HAP-1 (cell line): ENCODE measurements around the gene YIPF4.
"Not testable (repeated sequence)": the region's sequence is repeated elsewhere in the genome, so short reads cannot be mapped to it uniquely, and the experiment has no call there.

Experiments used
- DNase-seq, 2 experiments: peaks; one replicate each; pipeline ENCODE4 v3.0.0-alpha.2; 2016 to 2020; ENCODE audit warnings: low spot score in 2 of 2
- H3K27me3 ChIP-seq: fragments of 250-450 bp; sonication (Bioruptor Pico); 2 replicates; pipeline ENCODE4 v1.5.1; 2020; ENCODE audit warnings: low read depth, mild to moderate bottlenecking, moderate library complexity
- H3K36me3 ChIP-seq: fragments of 250-450 bp; sonication (Bioruptor Pico); replicated peaks from 2 replicates; pipeline ENCODE4 v1.5.1; 2020; ENCODE audit warnings: mild to moderate bottlenecking
- H3K4me1 ChIP-seq: fragments of 250-450 bp; sonication (Bioruptor Pico); 2 replicates; pipeline ENCODE4 v1.5.1; 2020; ENCODE audit warnings: mild to moderate bottlenecking
- H3K4me3 ChIP-seq: fragments of 250-450 bp; sonication (Bioruptor Pico); 2 replicates; pipeline ENCODE4 v1.5.1; 2020; ENCODE audit warnings: mild to moderate bottlenecking, moderate library complexity
- H3K9me3 ChIP-seq: fragments of 250-450 bp; sonication (Bioruptor Pico); 2 replicates; pipeline ENCODE4 v1.5.1; 2020; ENCODE audit warnings: mild to moderate bottlenecking, moderate library complexity
- in situ Hi-C: fragments of 300-500 bp; cut with MboI; formaldehyde crosslinking; loops from 3 replicates; pipeline ENCODE4 v1.14.3; 2020; ENCODE audit warnings: low sequenced_read_pairs, inconsistent platforms, mixed read lengths

Gene YIPF4

DNA sequence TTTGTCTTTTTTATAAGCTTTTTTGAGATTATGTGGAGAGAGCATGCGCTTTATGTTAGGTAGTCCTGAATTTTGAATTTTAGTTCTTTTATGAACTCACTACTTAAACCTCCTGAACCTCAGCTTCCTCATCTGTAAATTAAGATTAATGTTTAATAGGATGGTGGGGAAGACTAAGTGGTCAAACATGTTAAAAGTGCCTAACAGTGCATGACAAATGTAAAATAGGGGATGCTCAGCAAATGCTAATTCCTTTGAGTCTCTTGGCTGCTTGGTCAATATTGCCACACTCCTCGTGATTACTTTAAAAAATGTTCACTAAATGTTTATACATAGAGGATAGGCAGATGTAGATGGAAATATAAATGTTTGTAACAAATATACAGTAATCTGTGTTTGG is 85.9 kb downstream of the YIPF4 start:
- Histone ChIP-seq H3K9me3 (no peaks in the 10 kb centered on the region), H3K4me1 (peaks cover 11% of the 10 kb centered on the region), H3K4me3 (no peak overlapping the region), H3K36me3 (peaks cover 15% of the 10 kb centered on the region), H3K27me3 (no peaks in the 10 kb centered on the region)
- DNase-seq = no peak
- in situ Hi-C loops = no loop called here

DNA sequence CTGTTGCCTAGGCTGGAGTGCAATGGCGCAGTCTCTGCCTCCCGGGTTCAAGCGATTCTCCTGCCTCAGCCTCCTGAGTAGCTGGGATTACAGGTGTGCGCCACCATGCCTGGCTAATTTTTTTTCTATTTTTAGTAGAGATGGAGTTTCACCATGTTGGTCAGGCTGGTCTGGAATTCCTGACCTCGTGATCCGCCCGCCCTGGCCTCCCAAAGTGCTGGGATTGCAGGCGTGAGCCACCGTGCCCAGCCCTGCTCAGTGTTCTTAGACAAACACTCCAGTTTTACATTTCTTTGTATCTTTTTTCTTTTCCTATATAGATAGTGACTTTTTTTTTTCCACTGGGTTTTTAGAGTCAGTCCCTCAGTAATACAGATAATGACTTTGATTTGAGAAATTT is 86.6 kb downstream of the YIPF4 start:
- H3K27me3 ChIP-seq, DNase-seq, H3K4me1 ChIP-seq, H3K9me3 ChIP-seq, H3K4me3 ChIP-seq, in situ Hi-C loops: not testable (repeated sequence)
- H3K36me3 ChIP-seq = peaks cover 15% of the 10 kb centered on the region

DNA sequence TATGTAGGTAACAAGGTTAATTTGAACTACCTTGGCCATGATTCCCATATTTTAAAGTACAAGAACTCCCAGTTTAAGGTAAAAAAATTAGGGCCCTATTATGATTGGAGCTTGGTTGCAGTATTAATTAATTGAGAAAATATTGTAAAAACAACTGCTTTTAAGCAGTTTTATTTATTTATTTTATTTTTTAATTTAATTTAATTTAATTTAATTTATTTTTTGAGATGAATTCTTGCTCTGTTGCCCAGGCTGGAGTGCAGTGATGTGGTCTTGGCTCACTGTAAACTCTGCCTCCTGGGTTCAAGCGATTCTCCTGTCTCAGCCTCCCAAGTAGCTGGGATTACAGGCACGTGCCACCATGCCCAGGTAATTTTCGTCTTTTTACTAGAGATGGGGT is 88.0 kb downstream of the YIPF4 start:
- DNase-seq, H3K9me3 ChIP-seq, H3K4me1 ChIP-seq, H3K27me3 ChIP-seq, H3K4me3 ChIP-seq, in situ Hi-C loops: not testable (repeated sequence)
- H3K36me3 ChIP-seq = peaks cover 13% of the 10 kb centered on the region
